ENCODE results near the gene FOLR1. TPM values are rescaled to one million over a fixed set of nuclear protein-coding genes. Genes with fewer than 3 reads are reported as not detected.

FOLR1 gene
- total RNA-seq, 1 experiment from 2014 or later: not detected

DNA sequence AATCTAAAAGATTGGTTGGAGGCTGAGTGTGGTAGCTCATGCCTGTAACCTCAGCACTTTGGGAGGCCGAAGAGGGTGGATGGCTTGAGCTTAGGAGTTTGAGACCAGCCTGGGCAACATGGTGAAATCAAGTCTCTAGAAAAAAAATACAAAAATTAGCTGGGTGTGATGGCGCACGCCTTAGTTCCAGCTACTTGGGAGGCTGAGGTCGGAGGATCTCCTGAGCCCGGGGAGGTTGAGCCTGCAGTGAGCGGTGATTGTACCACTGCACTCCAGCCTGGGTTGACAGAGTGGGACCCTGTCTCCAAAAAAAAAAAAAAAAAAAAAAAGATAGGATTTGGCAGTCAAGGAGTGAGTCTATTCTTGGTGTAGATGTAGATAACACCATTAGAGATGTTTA, 10.6 kb downstream of the FOLR1 start:
- TF ChIP-seq, protein P1, sequence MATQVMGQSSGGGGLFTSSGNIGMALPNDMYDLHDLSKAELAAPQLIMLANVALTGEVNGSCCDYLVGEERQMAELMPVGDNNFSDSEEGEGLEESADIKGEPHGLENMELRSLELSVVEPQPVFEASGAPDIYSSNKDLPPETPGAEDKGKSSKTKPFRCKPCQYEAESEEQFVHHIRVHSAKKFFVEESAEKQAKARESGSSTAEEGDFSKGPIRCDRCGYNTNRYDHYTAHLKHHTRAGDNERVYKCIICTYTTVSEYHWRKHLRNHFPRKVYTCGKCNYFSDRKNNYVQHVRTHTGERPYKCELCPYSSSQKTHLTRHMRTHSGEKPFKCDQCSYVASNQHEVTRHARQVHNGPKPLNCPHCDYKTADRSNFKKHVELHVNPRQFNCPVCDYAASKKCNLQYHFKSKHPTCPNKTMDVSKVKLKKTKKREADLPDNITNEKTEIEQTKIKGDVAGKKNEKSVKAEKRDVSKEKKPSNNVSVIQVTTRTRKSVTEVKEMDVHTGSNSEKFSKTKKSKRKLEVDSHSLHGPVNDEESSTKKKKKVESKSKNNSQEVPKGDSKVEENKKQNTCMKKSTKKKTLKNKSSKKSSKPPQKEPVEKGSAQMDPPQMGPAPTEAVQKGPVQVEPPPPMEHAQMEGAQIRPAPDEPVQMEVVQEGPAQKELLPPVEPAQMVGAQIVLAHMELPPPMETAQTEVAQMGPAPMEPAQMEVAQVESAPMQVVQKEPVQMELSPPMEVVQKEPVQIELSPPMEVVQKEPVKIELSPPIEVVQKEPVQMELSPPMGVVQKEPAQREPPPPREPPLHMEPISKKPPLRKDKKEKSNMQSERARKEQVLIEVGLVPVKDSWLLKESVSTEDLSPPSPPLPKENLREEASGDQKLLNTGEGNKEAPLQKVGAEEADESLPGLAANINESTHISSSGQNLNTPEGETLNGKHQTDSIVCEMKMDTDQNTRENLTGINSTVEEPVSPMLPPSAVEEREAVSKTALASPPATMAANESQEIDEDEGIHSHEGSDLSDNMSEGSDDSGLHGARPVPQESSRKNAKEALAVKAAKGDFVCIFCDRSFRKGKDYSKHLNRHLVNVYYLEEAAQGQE (IDR thresholded peaks at IDR 0.05; ENCODE audit: insufficient read depth in 1 of 2, low read depth in 2 of 2, low read length in 1 of 2): no peak
- TF ChIP-seq POLR2AphosphoS5 (IDR thresholded peaks at IDR 0.05; ENCODE audit: low read depth, low read length) (no peak), SIN3A (IDR thresholded peaks at IDR 0.05; ENCODE audit: borderline replicate concordance, insufficient read depth, low read depth, low read length) (no peak), TCF7L2 (IDR thresholded peaks at IDR 0.05; ENCODE audit: low read depth, low read length) (no peak)
- TF ChIP-seq, protein P2, sequence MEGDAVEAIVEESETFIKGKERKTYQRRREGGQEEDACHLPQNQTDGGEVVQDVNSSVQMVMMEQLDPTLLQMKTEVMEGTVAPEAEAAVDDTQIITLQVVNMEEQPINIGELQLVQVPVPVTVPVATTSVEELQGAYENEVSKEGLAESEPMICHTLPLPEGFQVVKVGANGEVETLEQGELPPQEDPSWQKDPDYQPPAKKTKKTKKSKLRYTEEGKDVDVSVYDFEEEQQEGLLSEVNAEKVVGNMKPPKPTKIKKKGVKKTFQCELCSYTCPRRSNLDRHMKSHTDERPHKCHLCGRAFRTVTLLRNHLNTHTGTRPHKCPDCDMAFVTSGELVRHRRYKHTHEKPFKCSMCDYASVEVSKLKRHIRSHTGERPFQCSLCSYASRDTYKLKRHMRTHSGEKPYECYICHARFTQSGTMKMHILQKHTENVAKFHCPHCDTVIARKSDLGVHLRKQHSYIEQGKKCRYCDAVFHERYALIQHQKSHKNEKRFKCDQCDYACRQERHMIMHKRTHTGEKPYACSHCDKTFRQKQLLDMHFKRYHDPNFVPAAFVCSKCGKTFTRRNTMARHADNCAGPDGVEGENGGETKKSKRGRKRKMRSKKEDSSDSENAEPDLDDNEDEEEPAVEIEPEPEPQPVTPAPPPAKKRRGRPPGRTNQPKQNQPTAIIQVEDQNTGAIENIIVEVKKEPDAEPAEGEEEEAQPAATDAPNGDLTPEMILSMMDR (IDR thresholded peaks at IDR 0.05): no peak
- CTCF ChIA-PET: no interaction called here
- in situ Hi-C loops (cut with HindIII; ENCODE audit: low pct_unique_long_range_greater_than_20kb, low sequenced_read_pairs) (no loop called here), intact Hi-C loops (cut with micrococcal nuclease; ENCODE audit: unreplicated experiment) (no loop called here)
- no peaks in the 10 kb centered on the region for H3K36me3 ChIP-seq (ENCODE audit: control insufficient read depth, insufficient read depth, low read length)
- no peaks in the 10 kb centered on the region for H3K27me3 ChIP-seq (ENCODE audit: control insufficient read depth, insufficient read depth, low read length)
- BruUV-seq (replicated peaks): no TSS peak
- DNase-seq (ENCODE audit: low read depth, low spot score): no peak
- no peak overlapping the region for H3K27ac ChIP-seq (ENCODE audit: low read length)
- no peak for ATAC-seq
- no peaks in the 10 kb centered on the region for H3K4me1 ChIP-seq (ENCODE audit: control insufficient read depth, insufficient read depth, low read length)
- no peak overlapping the region for H3K4me3 ChIP-seq (ENCODE audit: low read depth in 2 of 2, low read length in 2 of 2)
- no peaks in the 10 kb centered on the region for H3K9me3 ChIP-seq (ENCODE audit: control insufficient read depth, insufficient read depth, low read depth, low read length)
- POLR2A ChIA-PET: no interaction called here

DNA sequence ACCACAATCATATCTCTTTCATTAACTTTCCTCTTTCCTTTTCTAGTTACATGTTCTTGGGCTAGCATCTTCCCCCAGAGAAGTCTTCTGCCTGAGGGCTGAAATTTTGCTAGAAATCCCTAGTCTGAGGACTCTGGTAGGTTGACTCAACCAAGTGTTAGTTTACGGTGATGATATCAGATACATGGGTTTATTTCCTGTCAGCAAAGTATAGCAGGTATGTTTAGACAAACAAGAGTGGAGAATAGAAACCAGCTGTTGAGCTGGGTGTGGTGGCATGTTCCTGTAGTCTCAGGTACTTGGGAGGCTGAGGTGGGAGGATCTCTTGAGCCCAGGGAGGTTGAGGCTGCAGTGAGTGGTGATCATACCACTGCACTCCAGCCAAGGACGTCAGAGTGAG, 11.2 kb downstream of the FOLR1 start:
- intact Hi-C loops (cut with micrococcal nuclease; ENCODE audit: unreplicated experiment) (no loop called here), in situ Hi-C loops (cut with HindIII; ENCODE audit: low pct_unique_long_range_greater_than_20kb, low sequenced_read_pairs) (no loop called here)
- ChIA-PET CTCF (no interaction called here), POLR2A (no interaction called here)
- DNase-seq (ENCODE audit: low read depth, low spot score): no peak
- H3K36me3 ChIP-seq (ENCODE audit: control insufficient read depth, insufficient read depth, low read length): no peaks in the 10 kb centered on the region
- no peaks in the 10 kb centered on the region for H3K9me3 ChIP-seq (ENCODE audit: control insufficient read depth, insufficient read depth, low read depth, low read length)
- no peaks in the 10 kb centered on the region for H3K27me3 ChIP-seq (ENCODE audit: control insufficient read depth, insufficient read depth, low read length)
- TF ChIP-seq, protein P2 (IDR thresholded peaks at IDR 0.05): no peak
- TF ChIP-seq TCF7L2 (IDR thresholded peaks at IDR 0.05; ENCODE audit: low read depth, low read length) (no peak), POLR2AphosphoS5 (IDR thresholded peaks at IDR 0.05; ENCODE audit: low read depth, low read length) (no peak), SIN3A (IDR thresholded peaks at IDR 0.05; ENCODE audit: borderline replicate concordance, insufficient read depth, low read depth, low read length) (no peak)
- TF ChIP-seq, protein P1 (IDR thresholded peaks at IDR 0.05; ENCODE audit: insufficient read depth in 1 of 2, low read depth in 2 of 2, low read length in 1 of 2): no peak
- no peak overlapping the region for H3K27ac ChIP-seq (ENCODE audit: low read length)
- no peak for ATAC-seq
- no peak overlapping the region for H3K4me3 ChIP-seq (ENCODE audit: low read depth in 2 of 2, low read length in 2 of 2)
- H3K4me1 ChIP-seq (ENCODE audit: control insufficient read depth, insufficient read depth, low read length): no peaks in the 10 kb centered on the region
- BruUV-seq (replicated peaks): no TSS peak
